HepG2 (cell line): ENCODE results near the gene EGFR. TPM values are rescaled to one million over a fixed set of nuclear protein-coding genes. Genes with fewer than 3 reads are reported as not detected.

Experiments
- BRD4 ChIP-seq: sonication (generic); formaldehyde crosslinking; IDR thresholded peaks from 2 replicates; pipeline ENCODE4 v1.4.0; 2020; ENCODE audit warnings: missing genetic modification reagents
- FIP1L1 ChIP-seq: fragments of 200-400 bp; formaldehyde crosslinking; IDR thresholded peaks from 2 replicates; pipeline ENCODE4 v1.6.1; 2018; ENCODE audit warnings: low read depth, mild to moderate bottlenecking, low read length, moderate library complexity, borderline replicate concordance; ENCODE audit not compliant: insufficient read depth
- HDAC2 ChIP-seq: sonication (generic); formaldehyde crosslinking; IDR thresholded peaks from 2 replicates; pipeline ENCODE4 v1.4.0; 2020; ENCODE audit warnings: missing genetic modification reagents
- HOXA5 ChIP-seq: sonication (generic); formaldehyde crosslinking; IDR thresholded peaks from 2 replicates; pipeline ENCODE4 v1.4.0; 2020; ENCODE audit warnings: missing genetic modification reagents
- ISL2 ChIP-seq: sonication (generic); formaldehyde crosslinking; IDR thresholded peaks from 2 replicates; pipeline ENCODE4 v1.5.0; 2020; ENCODE audit warnings: missing genetic modification reagents
- KLF15 ChIP-seq: sonication (generic); formaldehyde crosslinking; IDR thresholded peaks from 2 replicates; pipeline ENCODE4 v1.8.1; 2023; ENCODE audit warnings: borderline replicate concordance, mild to moderate bottlenecking, inconsistent platforms, missing genetic modification reagents, mixed read lengths
- MED1 ChIP-seq: sonication (generic); formaldehyde crosslinking; IDR thresholded peaks from 2 replicates; pipeline ENCODE4 v1.4.0; 2020; ENCODE audit warnings: missing genetic modification reagents
- RAD21 ChIP-seq: fragments of 450-650 bp; formaldehyde crosslinking; IDR thresholded peaks from 2 replicates; pipeline ENCODE4 v1.5.0; 2020; ENCODE audit warnings: mild to moderate bottlenecking
- RBM39 ChIP-seq: fragments of 200-400 bp; formaldehyde crosslinking; IDR thresholded peaks from one replicate; pipeline ENCODE4 v1.6.1; 2018; ENCODE audit warnings: antibody characterized with exemption, mild to moderate bottlenecking, low read depth, low read length; ENCODE audit not compliant: poor library complexity, severe bottlenecking
- ZNF562 ChIP-seq: sonication (generic); formaldehyde crosslinking; IDR thresholded peaks from 2 replicates; pipeline ENCODE4 v1.8.0; 2022; ENCODE audit warnings: missing genetic modification reagents, borderline replicate concordance
- ZNF781 ChIP-seq: sonication (generic); formaldehyde crosslinking; IDR thresholded peaks from 2 replicates; pipeline ENCODE4 v1.5.1; 2020; ENCODE audit warnings: borderline replicate concordance, mild to moderate bottlenecking, missing genetic modification reagents; ENCODE audit errors: not compliant biosample characterization
- polyA plus RNA-seq, 8 experiments: library from polyadenylated mRNA; depleted of rRNA in 3 of 8; stranded (reverse) in 7 of 8; unstranded in 1 of 8; fragments of >200 nt; fragmentation: Illumina TruSeq in 4 of 8; extraction: Trizol in 4 of 8; gene quantifications; 2 replicates each; pipeline versions ENCODE4 v1.2.1 to v1.2.3, GENCODE V29; 2011 to 2016; ENCODE audit warnings: low read depth in 4 of 8, missing spikeins in 1 of 8, mixed read lengths in 1 of 8; ENCODE audit not compliant: insufficient read depth in 1 of 8
- total RNA-seq, 5 experiments: library from RNA; depleted of rRNA; stranded (reverse); fragments of >200 nt; fragmentation: Illumina TruSeq; extraction: Trizol; gene quantifications; 2 replicates each; pipeline ENCODE4 v1.2.3, GENCODE V29; 2016; ENCODE audit warnings: low read depth in 1 of 5
- TF ChIP-seq, protein P1 (sequence below): sonication (generic); formaldehyde crosslinking; IDR thresholded peaks from 2 replicates; pipeline ENCODE4 v1.5.1; 2020; ENCODE audit warnings: mild to moderate bottlenecking, missing genetic modification reagents, moderate library complexity
- TF ChIP-seq, protein P2 (sequence below): fragments of 450-650 bp; IDR thresholded peaks from 2 replicates; pipeline ENCODE4 v1.6.1; 2016
- TF ChIP-seq, protein P3 (sequence below): sonication (generic); formaldehyde crosslinking; IDR thresholded peaks from 2 replicates; pipeline ENCODE4 v1.8.1; 2022; ENCODE audit warnings: low read depth, mild to moderate bottlenecking, missing genetic modification reagents

The EGFR gene
- total and polyA plus RNA-seq, 2 of the 13 experiments (the other 11 are each of a cell fraction or from before 2014, with no cell fraction given) = 7.0 to 10.0 TPM

DNA sequence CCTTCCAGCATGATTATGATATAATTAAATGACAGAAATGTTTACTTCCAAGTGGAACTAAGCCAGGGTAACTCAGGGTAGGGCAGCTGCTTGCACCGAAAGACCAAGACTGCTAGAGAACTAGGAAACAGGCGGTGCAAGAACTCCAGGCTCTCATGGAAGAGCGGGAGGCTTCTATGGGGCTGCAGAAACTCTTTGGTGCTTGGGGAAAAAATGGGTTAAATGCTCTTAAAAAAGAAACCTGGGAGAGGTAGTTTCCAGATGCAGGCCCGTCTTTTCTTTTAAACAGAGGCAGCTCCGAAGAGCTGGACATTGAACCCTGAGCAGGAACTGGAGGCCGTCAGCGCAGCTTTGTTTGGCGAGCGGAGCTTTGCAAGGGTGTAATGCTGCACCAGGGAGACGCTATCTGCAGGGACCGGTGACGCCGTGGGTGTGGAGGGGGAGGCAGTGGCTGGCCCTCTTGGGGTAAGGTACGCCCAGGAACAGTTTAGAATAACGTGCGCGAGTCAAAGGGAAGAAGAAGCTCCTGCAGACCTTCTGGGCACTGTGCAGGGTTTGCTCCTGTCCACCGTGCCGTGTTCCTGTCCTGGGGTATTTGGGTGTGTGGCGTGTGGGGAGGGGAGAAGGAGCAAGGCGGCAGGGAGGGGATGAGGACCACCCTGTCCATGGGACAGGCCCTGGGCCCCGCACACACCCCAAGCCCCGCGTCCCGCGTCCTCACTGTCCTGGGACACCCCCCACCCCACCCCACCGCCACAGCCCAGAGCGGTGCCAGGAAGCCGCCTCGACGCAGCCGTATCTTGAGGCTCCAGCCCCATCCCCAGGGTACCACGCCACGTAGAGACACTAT, 59.0 kb downstream of the EGFR start (continued):
- TF ChIP-seq, protein P1, sequence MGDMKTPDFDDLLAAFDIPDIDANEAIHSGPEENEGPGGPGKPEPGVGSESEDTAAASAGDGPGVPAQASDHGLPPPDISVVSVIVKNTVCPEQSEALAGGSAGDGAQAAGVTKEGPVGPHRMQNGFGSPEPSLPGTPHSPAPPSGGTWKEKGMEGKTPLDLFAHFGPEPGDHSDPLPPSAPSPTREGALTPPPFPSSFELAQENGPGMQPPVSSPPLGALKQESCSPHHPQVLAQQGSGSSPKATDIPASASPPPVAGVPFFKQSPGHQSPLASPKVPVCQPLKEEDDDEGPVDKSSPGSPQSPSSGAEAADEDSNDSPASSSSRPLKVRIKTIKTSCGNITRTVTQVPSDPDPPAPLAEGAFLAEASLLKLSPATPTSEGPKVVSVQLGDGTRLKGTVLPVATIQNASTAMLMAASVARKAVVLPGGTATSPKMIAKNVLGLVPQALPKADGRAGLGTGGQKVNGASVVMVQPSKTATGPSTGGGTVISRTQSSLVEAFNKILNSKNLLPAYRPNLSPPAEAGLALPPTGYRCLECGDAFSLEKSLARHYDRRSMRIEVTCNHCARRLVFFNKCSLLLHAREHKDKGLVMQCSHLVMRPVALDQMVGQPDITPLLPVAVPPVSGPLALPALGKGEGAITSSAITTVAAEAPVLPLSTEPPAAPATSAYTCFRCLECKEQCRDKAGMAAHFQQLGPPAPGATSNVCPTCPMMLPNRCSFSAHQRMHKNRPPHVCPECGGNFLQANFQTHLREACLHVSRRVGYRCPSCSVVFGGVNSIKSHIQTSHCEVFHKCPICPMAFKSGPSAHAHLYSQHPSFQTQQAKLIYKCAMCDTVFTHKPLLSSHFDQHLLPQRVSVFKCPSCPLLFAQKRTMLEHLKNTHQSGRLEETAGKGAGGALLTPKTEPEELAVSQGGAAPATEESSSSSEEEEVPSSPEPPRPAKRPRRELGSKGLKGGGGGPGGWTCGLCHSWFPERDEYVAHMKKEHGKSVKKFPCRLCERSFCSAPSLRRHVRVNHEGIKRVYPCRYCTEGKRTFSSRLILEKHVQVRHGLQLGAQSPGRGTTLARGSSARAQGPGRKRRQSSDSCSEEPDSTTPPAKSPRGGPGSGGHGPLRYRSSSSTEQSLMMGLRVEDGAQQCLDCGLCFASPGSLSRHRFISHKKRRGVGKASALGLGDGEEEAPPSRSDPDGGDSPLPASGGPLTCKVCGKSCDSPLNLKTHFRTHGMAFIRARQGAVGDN (CRISPR knock-in tag) = peak; percentile 56
- TF ChIP-seq HDAC2 (CRISPR knock-in tag) (peak; percentile 73), BRD4 (CRISPR knock-in tag) (peak; percentile 64), RAD21 (CRISPR knock-in tag) (peak; percentile 24; the same call in 1 of the 2 replicates), ISL2 (CRISPR knock-in tag) (no peak), HOXA5 (no peak), ZNF562 (CRISPR knock-in tag) (no peak), MED1 (CRISPR knock-in tag) (peak; percentile 52; the same call in 1 of the 2 replicates), RBM39 (no peak), FIP1L1 (no peak), KLF15 (CRISPR knock-in tag) (0 out of 2 replicates have a peak, but pooled peaks have one; percentile 21), ZNF781 (no peak)
- TF ChIP-seq, protein P2, sequence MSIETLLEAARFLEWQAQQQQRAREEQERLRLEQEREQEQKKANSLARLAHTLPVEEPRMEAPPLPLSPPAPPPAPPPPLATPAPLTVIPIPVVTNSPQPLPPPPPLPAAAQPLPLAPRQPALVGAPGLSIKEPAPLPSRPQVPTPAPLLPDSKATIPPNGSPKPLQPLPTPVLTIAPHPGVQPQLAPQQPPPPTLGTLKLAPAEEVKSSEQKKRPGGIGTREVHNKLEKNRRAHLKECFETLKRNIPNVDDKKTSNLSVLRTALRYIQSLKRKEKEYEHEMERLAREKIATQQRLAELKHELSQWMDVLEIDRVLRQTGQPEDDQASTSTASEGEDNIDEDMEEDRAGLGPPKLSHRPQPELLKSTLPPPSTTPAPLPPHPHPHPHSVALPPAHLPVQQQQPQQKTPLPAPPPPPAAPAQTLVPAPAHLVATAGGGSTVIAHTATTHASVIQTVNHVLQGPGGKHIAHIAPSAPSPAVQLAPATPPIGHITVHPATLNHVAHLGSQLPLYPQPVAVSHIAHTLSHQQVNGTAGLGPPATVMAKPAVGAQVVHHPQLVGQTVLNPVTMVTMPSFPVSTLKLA = no peak
- TF ChIP-seq, protein P3, sequence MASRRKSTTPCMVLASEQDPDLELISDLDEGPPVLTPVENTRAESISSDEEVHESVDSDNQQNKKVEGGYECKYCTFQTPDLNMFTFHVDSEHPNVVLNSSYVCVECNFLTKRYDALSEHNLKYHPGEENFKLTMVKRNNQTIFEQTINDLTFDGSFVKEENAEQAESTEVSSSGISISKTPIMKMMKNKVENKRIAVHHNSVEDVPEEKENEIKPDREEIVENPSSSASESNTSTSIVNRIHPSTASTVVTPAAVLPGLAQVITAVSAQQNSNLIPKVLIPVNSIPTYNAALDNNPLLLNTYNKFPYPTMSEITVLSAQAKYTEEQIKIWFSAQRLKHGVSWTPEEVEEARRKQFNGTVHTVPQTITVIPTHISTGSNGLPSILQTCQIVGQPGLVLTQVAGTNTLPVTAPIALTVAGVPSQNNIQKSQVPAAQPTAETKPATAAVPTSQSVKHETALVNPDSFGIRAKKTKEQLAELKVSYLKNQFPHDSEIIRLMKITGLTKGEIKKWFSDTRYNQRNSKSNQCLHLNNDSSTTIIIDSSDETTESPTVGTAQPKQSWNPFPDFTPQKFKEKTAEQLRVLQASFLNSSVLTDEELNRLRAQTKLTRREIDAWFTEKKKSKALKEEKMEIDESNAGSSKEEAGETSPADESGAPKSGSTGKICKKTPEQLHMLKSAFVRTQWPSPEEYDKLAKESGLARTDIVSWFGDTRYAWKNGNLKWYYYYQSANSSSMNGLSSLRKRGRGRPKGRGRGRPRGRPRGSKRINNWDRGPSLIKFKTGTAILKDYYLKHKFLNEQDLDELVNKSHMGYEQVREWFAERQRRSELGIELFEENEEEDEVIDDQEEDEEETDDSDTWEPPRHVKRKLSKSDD (CRISPR knock-in tag) = no peak
